ENCODE data around the gene ZDHHC14.

ZDHHC14 gene

GRCh38 chr6:157607317-157608109 lies 226.5 kb downstream of the ZDHHC14 start:
- DNase-seq = no peak

DNA sequence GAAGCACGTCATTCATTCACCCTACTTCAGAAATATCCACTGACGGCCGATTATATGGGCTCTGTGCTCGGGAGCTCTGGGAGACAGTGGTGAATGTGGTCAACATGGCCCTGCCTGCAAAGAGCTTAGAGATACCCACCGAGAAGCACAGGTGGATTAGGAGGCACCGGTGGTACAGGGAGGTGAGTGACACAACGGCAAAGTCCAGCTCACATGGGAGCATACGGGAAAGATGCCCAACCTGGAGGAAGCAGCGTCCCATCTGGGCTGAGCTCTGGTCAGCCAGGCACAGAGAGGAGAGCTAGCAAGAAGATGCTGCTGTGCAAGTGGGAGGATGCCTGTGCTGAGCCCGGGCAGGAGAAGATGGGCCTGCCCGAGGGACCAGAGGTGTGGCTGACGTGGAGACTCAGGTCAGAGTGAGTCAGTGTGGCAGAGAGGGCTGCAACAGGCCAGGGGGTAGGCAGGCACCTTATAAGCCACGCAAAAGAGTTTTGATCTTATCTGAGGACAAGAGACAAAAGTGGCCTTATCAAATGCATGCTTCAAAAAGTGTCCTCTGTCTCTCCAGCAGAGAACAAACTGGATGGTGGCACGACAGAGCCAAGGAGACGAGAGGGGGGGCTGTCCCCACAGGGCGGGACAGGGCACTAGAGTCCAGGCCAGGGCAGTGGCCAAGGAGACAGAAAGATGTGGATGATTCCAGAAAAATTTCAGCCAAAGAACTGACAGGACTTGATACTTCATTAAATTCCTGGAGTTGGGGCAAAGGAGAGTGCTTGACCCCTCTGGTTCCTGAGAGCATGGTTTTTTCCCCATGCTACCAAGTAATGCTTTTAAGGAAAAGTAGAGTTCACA lies 227.5 kb downstream of the ZDHHC14 start:
- no peak for DNase-seq

- no peak for DNase-seq
These were observed 228.1 kb downstream of the ZDHHC14 start for GRCh38 chr6:157609117-157609516.

- DNase-seq = no peak
These were observed 228.6 kb downstream of the ZDHHC14 start for GRCh38 chr6:157609556-157609955.

DNA sequence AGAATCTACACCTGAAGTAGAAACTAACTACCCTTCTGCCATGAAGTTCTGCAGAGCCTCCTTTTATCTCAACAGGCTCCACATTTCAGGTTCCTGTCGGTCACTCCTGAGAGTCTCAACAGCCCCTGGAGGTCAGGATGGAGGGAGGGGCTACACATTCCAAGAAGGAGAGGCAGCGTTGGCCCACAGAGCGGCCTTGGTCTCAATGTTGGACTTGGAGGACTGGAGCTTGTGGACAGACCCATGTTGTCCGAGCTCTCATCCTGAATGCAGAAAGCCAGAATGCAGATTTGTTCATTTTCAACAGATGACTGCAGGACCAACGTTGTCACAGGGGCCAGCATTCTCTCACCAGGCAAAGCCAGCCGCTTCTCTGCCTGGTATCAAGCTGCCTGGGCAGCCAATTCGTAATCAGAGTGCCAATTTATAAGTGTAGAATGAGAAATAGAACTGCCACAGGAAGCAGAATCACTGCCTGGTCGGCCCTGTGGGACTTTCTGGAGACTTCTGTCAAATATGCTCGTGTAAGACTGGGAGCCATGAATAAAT lies 229.5 kb downstream of the ZDHHC14 start:
- DNase-seq = no peak

DNA sequence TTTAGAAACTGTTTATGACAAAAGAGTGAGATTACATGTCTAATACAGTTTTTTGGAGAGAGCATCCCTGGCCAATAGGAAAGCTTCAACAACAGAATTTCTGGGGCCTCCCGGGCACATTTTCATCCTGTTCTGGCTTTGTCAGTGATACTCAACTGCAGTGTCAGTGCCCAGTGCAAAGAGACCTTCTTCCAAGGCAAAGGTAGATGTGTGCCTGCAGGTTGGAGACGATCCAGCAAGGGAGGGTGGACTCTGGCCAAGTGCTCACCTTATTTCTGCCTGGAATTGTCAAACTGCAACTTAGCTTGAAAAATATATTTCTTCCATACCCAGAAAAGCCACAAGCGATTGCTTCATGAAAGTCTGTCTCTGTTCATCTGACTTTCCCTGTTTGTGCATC lies 230.4 kb downstream of the ZDHHC14 start:
- DNase-seq = no peak

GRCh38 chr6:157613011-157613522 lies 232.1 kb downstream of the ZDHHC14 start:
- DNase-seq = no peak

DNA sequence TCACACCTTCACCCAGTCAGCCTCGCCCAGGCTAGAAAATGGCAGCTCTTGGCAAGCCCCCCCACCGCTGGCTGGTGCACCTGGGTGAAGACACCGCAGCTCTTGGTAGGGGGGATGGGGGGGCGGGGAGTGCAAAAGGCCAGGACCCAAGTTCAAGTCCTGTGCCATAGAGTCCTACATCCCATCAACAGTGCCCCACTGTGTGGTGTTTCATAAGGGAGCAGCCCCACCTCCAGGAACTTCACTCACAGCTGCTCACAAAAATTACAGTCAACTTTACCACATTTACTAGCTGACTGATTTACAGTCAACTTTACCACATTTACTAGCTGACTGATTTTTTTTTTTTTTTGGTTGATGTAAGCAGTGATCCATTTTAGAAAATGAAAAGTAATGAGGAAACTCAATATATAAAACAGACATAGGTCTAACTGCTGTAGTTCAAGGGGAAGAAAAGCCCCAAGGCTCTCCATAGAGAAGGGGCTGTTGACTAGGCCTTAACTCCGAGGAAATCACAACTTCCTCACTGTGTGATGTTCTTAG lies 233.1 kb downstream of the ZDHHC14 start:
- no peak for DNase-seq

DNA sequence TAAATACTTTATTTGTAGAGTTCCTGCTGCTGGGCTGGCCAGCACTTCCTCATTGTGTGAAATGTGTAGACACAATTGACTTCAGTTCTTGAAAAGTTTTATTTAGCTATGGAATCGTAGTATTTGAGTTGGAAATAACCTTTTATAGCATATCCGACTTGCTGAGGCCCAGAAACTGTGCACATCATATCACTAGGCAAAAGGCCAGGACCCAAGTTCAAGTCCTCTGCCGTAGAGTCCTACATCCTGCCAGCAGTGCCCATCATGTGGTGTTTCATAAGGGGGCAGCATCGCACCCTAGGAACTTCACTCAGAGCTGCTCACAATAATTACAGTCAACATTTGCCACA lies 234.4 kb downstream of the ZDHHC14 start:
- no peak for DNase-seq

GRCh38 chr6:157615951-157616350 lies 235.0 kb downstream of the ZDHHC14 start:
- no peak for DNase-seq

DNA sequence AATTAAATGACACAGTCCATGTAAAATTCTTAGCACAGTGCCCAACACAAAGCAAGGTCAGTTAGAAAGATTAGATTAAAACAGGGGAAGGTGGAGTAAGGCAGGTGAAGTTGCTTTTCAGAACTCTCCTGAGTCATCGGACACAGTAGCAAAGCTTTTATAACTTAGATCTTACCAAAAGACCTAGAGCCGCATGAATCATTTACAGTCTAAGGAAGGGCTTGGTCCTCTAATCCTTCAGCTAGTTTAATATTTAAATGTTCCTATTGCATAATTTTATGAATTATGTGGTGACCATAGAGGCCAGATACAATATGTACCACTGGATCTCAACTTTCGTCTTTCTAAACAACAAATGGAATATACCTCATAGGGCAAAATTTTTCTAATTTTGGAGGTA lies 240.0 kb downstream of the ZDHHC14 start:
- no peak for DNase-seq

DNA sequence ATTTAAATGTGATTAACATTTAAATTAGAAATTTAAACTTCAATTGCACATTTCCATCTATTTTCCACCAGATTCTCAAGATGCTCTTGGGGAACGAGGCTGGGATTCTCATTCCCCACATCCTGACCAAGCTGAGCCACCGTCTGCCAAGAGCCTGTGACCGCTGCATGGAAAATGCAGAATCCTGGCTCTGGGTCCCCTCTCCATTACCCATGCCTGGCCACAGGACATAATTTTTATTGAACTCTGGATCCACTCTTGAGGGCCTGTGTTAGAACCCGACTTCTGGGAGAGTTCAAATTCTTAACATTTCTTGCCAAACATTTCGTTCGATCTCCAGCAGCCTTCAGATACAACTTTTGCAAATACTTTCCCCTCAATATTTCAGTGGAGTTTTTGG lies 240.4 kb downstream of the ZDHHC14 start:
- no peak for DNase-seq

DNA sequence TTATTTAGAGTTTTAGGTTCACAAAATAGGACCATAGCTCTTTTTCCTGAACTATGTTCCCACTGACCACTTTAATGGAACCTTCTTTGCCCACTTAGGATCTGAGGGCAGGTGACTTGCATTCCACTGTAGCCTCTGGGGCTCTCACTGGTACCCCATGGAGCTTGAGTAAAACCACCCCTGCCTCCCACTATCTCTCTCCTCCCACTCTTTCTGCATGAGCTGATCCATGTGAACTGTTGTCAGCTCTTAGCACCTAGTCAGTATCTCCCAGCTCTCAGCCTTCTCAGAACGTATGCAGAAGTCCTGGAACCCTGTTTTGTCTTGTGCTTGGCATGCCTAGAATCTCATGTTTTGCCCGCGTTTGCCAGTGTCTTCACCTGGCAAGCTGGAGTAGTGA lies 241.4 kb downstream of the ZDHHC14 start:
- DNase-seq = no peak

DNA sequence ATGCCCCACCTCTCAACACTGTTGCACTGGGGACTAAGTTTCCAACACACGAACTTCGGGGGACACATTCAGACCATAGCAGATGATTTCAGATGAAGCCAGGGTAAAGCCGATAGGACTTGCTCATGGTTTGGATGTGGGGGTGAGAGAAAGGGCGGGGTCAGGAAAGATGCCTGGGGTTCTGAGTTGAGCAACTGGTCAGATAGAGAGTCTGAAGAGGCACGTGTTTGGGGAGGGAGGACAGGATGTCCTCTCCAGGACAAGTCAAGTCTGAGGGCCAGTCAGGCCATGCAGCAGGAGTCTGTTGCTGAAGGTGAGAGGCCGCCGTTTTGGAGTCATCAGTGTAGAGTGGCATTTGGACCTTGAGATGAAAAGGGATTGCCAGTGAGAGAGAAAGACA lies 244.1 kb downstream of the ZDHHC14 start:
- DNase-seq = no peak

DNA sequence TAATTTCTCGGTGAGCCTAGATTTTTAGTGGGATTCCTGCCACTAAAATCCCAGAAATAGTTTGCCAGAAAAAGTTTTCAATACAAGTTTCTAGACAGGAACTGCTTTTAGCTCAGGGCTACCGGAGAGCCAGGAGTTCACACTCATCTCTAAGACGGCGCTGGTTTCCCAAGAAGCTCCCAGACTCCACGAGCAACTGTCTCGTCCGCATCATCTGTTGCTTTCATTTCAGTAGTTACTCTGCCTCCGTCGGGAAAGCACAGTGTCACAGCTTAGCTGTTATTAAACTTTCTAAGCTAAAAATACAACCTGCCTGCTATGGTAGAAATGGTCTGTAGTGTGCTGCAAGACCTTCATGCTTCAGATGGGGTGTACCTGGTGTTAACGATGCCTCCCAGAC lies 244.8 kb downstream of the ZDHHC14 start:
- DNase-seq = no peak

- DNase-seq = no peak
These were observed 246.4 kb downstream of the ZDHHC14 start for GRCh38 chr6:157627195-157627966.

DNA sequence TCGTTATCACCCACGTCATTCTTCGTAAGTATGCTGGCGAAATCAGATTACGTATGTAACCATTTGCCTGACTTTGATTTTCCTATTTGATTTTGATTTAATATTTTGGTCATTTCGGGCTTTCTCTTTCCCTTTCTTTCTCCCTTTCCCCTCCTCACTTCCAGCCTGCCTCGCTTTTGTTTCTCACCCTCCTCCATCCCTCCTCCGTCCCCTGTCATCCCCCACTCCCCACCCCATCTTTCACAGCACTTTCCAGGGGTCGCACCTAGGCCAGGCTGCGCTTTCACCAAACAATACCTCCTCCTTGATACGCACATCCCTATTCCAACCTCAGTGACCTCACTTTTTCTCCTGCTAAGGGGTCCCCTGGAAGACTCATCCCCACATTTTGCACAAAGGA lies 247.5 kb downstream of the ZDHHC14 start:
- DNase-seq = no peak

GRCh38 chr6:157629220-157629619 lies 248.2 kb downstream of the ZDHHC14 start:
- DNase-seq = no peak

DNA sequence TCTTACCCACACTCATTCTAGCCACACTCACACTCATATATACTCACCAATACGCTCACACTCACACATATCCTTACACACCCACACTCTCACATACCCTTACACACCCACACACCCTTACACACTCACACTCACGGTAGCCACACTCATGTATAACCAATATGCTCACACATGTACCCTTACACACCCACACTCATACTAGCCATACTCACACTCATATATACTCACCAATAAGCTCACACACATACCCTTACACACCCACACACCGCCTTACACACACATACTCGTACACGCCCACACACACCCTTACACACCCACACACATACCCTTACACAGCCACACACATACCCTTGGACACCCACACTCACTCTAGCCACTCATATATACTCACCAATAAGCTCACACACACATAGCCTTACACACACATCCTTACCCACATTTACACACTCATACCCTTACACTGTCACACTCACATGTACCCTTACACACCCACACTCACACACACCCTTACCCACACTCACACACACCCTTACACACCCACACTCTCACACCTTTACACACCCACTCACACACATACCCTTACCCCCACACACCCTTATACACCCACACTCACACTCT lies 249.6 kb downstream of the ZDHHC14 start:
- DNase-seq = no peak

- no peak for DNase-seq
These were observed 250.4 kb downstream of the ZDHHC14 start for GRCh38 chr6:157631412-157631811.

DNA sequence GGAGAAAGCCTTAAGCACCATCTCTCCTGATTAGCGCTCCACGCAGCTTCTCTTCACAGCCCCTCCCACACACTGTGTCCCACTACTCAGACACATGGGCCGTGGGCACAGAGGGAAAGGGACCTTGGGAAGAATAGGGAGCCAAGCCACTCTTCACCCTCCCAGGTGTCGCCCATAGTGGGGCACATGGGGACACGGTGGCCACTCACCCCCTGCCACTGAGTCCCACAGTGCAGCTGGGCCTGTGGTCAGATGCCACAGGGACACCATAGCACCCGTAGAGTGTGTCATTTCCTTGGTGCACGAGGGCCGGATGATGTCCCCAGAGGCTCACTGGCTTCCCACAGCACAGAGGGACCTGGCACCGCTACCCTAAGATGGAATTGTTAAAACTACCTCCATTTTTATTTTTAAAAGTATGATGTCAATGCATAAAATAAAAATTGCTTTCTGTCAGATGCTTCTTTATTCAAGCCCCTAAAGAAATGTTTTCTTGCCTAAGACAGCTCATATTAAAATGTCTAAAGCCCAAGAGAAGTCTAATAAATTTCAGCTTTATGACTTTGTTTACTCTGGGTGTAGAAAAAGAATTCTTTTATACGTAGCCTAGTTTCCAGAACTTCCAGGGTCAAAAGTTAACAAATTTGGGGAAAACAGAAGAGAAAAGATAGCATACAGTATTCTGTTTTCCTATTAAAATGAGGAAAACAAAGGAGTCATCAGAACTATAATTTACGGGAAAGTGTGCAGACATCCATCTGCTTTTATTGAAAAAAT lies 251.0 kb downstream of the ZDHHC14 start:
- DNase-seq = no peak
